H1 (cell line): ENCODE measurements around the gene RAB4B. TPM values are rescaled to one million over a fixed set of nuclear protein-coding genes. Genes with fewer than 3 reads are reported as not detected.

ENCODE experiments used
- CTCF ChIA-PET: fragments of 300-600 bp; sonication (Branson Sonifier 250); formaldehyde crosslinking; loops from one replicate; lab custom pipeline; 2021; ENCODE audit not compliant: partially characterized antibody; lab: Charles Lee
- POLR2A ChIA-PET: fragments of 300-600 bp; sonication (Branson Sonifier 250); formaldehyde crosslinking; loops from one replicate; lab custom pipeline; 2021; ENCODE audit warnings: inconsistent platforms; ENCODE audit not compliant: partially characterized antibody; lab: Charles Lee
- DNase-seq, 2 experiments: peaks; one replicate each; pipeline versions ENCODE4 v3.0.0 to v3.0.0-alpha.2; 2010 to 2022; ENCODE audit warnings: low spot score in 2 of 2, low read depth in 1 of 2, mixed read lengths in 1 of 2
- FAIRE-seq: peaks from 2 replicates; lab custom pipeline; 2011; peaks lifted over from hg19 to GRCh38; lab: Jason Lieb, UNC
- H2AFZ ChIP-seq: 2 replicates; pipeline ENCODE4 v1.8.1; 2012; ENCODE audit warnings: low read length, inconsistent platforms
- H2AK5ac ChIP-seq: 2 replicates; pipeline ENCODE4 v1.6.1; 2013; ENCODE audit warnings: low read depth, low read length
- H2BK120ac ChIP-seq: replicated peaks from 2 replicates; pipeline ENCODE3; 2013; ENCODE audit warnings: low read depth, low read length, inconsistent platforms
- H2BK12ac ChIP-seq: 2 replicates; pipeline ENCODE4 v1.6.1; 2013; ENCODE audit warnings: low read depth, low read length
- H2BK15ac ChIP-seq: 2 replicates; pipeline ENCODE4 v1.6.1; 2013; ENCODE audit warnings: low read length
- H2BK20ac ChIP-seq: 2 replicates; pipeline ENCODE4 v1.6.1; 2013; ENCODE audit warnings: low read length
- H2BK5ac ChIP-seq: 2 replicates; pipeline ENCODE4 v1.6.1; 2013; ENCODE audit warnings: low read depth, low read length
- H3K14ac ChIP-seq: 2 replicates; pipeline ENCODE4 v1.6.1; 2013; ENCODE audit warnings: inconsistent platforms; ENCODE audit not compliant: insufficient read length
- H3K18ac ChIP-seq: 2 replicates; pipeline ENCODE4 v1.6.1; 2013; ENCODE audit warnings: low read length; ENCODE audit errors: extremely low read depth
- H3K23ac ChIP-seq: 2 replicates; pipeline ENCODE4 v1.6.1; 2013; ENCODE audit warnings: inconsistent platforms; ENCODE audit not compliant: insufficient read length
- H3K23me2 ChIP-seq: 2 replicates; pipeline ENCODE4 v1.6.1; 2013; ENCODE audit warnings: low read depth, low read length
- H3K27ac ChIP-seq: 2 replicates; pipeline ENCODE4 v1.6.1; 2011; ENCODE audit warnings: low read depth, low read length, inconsistent platforms
- H3K27me3 ChIP-seq, 4 experiments: replicated peaks in 1 of 4; 1 replicate in 1 of 4; 2 replicates in 3 of 4; pipeline versions ENCODE4 v1.6.1 to v1.8.1; 2011 to 2013; ENCODE audit warnings: low read length in 3 of 4, mild to moderate bottlenecking in 3 of 4, inconsistent platforms in 2 of 4, mixed read lengths in 2 of 4, moderate library complexity in 1 of 4; ENCODE audit not compliant: control insufficient read depth in 3 of 4, insufficient read depth in 3 of 4; ENCODE audit errors: extremely low read depth in 1 of 4
- H3K36me3 ChIP-seq, 4 experiments: 2 replicates each; pipeline versions ENCODE4 v1.6.1 to v1.8.1; 2011 to 2013; ENCODE audit warnings: mild to moderate bottlenecking in 4 of 4, low read length in 3 of 4, moderate library complexity in 2 of 4, control low read depth in 1 of 4, inconsistent platforms in 1 of 4; ENCODE audit not compliant: insufficient read depth in 4 of 4, control insufficient read depth in 2 of 4
- H3K4ac ChIP-seq: replicated peaks from 2 replicates; pipeline ENCODE3; 2013; ENCODE audit warnings: low read length, low read depth, mixed read lengths, inconsistent platforms; ENCODE audit not compliant: insufficient read length
- H3K4me1 ChIP-seq, 4 experiments: replicated peaks in 1 of 4; 1 replicate in 1 of 4; 2 replicates in 3 of 4; pipeline versions ENCODE4 v1.6.1 to v1.8.1; 2011 to 2013; ENCODE audit warnings: low read length in 3 of 4, inconsistent platforms in 2 of 4, mixed read lengths in 1 of 4; ENCODE audit not compliant: insufficient read depth in 4 of 4, control insufficient read depth in 3 of 4
- H3K4me2 ChIP-seq, 2 experiments: 2 replicates each; pipeline versions ENCODE4 v1.6.1 to v1.8.1; 2011 to 2013; ENCODE audit warnings: low read depth in 2 of 2, low read length in 2 of 2, control low read depth in 1 of 2, inconsistent platforms in 1 of 2, mild to moderate bottlenecking in 1 of 2; ENCODE audit not compliant: insufficient read depth in 1 of 2
- H3K4me3 ChIP-seq, 4 experiments: fragments of 200-600, 300-600 bp in 1 of 4; sonication (generic), shearing (Covaris generic), sonication (Bioruptor Twin) in 1 of 4; 2 replicates each; pipeline versions ENCODE4 v1.5.1 to v1.8.1; 2011 to 2016; ENCODE audit warnings: low read length in 4 of 4, low read depth in 3 of 4, control low read depth in 2 of 4, inconsistent platforms in 2 of 4, mild to moderate bottlenecking in 2 of 4, mixed read lengths in 1 of 4, moderate library complexity in 1 of 4; ENCODE audit not compliant: insufficient read depth in 2 of 4; ENCODE audit errors: extremely low read depth in 1 of 4
- H3K56ac ChIP-seq: replicated peaks from 2 replicates; pipeline ENCODE3; 2013; ENCODE audit warnings: low read depth, mild to moderate bottlenecking, mixed read lengths, low read length, inconsistent platforms; ENCODE audit not compliant: insufficient read length
- H3K79me1 ChIP-seq: 2 replicates; pipeline ENCODE4 v1.6.1; 2013; ENCODE audit warnings: low read depth, low read length, control low read depth
- H3K79me2 ChIP-seq, 2 experiments: 2 replicates each; pipeline versions ENCODE4 v1.6.1 to v1.8.1; 2012 to 2013; ENCODE audit warnings: low read length in 2 of 2, mild to moderate bottlenecking in 2 of 2, inconsistent platforms in 1 of 2; ENCODE audit not compliant: insufficient read depth in 2 of 2, control insufficient read depth in 1 of 2
- H3K9ac ChIP-seq, 4 experiments: replicated peaks in 1 of 4; 1 replicate in 1 of 4; 2 replicates in 3 of 4; pipeline versions ENCODE4 v1.6.1 to v1.8.1; 2011 to 2013; ENCODE audit warnings: low read depth in 3 of 4, low read length in 3 of 4, control low read depth in 2 of 4, mild to moderate bottlenecking in 2 of 4, moderate library complexity in 2 of 4, inconsistent platforms in 1 of 4; ENCODE audit errors: extremely low read depth in 1 of 4
- H3K9me3 ChIP-seq, 2 experiments: 2 replicates each; pipeline versions ENCODE4 v1.6.1 to v1.8.1; 2012 to 2013; ENCODE audit warnings: mild to moderate bottlenecking in 2 of 2, moderate library complexity in 2 of 2, control low read depth in 1 of 2, inconsistent platforms in 1 of 2, low read depth in 1 of 2, low read length in 1 of 2, mixed read lengths in 1 of 2; ENCODE audit not compliant: insufficient read depth in 2 of 2
- H4K20me1 ChIP-seq, 2 experiments: replicated peaks in 1 of 2; 2 replicates each; pipeline versions ENCODE3 to v1.8.1; 2011 to 2013; ENCODE audit warnings: inconsistent platforms in 2 of 2, low read length in 2 of 2, mild to moderate bottlenecking in 1 of 2; ENCODE audit not compliant: insufficient read depth in 2 of 2, control insufficient read depth in 1 of 2
- H4K5ac ChIP-seq: 2 replicates; pipeline ENCODE4 v1.6.1; 2013; ENCODE audit warnings: low read length, low read depth, mixed read lengths, inconsistent platforms; ENCODE audit not compliant: insufficient read length
- H4K8ac ChIP-seq: 2 replicates; pipeline ENCODE4 v1.8.0; 2013; ENCODE audit warnings: mild to moderate bottlenecking, moderate library complexity, low read length, inconsistent platforms; ENCODE audit not compliant: insufficient read depth; ENCODE audit errors: extremely low read depth
- H4K91ac ChIP-seq: replicated peaks from 2 replicates; pipeline ENCODE3; 2013; ENCODE audit warnings: low read length, mixed read lengths, inconsistent platforms; ENCODE audit not compliant: insufficient read length
- BCL11A ChIP-seq, 2 experiments: IDR thresholded peaks; one replicate each; pipeline ENCODE4 v1.6.1; 2011; ENCODE audit warnings: low read depth in 2 of 2, low read length in 2 of 2, mild to moderate bottlenecking in 2 of 2
- CBX8 ChIP-seq: fragments of 300-800, 300-1000 bp; sonication (generic); IDR thresholded peaks from 2 replicates; pipeline ENCODE4 v1.7.1; 2016; ENCODE audit warnings: low read depth, low read length, borderline replicate concordance
- CHD2 ChIP-seq: IDR thresholded peaks from 2 replicates; pipeline ENCODE4 v1.6.1; 2012; ENCODE audit warnings: low read length, improper control_type of control experiment
- E2F6 ChIP-seq: IDR thresholded peaks from 2 replicates; pipeline ENCODE4 v1.6.1; 2012; ENCODE audit warnings: inconsistent platforms
- POU5F1 ChIP-seq: IDR thresholded peaks from 2 replicates; pipeline ENCODE4 v1.6.1; 2011; ENCODE audit warnings: low read depth, mild to moderate bottlenecking, low read length, moderate library complexity
- RNF2 ChIP-seq: fragments of 200-900, 300-1000 bp; sonication (generic); IDR thresholded peaks from 2 replicates; pipeline ENCODE4 v1.7.1; 2016; ENCODE audit warnings: borderline replicate concordance, low read depth, mild to moderate bottlenecking, antibody characterized with exemption, low read length; ENCODE audit not compliant: poor library complexity, severe bottlenecking; ENCODE audit errors: missing control alignments
- RXRA ChIP-seq: IDR thresholded peaks from 2 replicates; pipeline ENCODE4 v1.6.1; 2011; ENCODE audit warnings: low read depth, mild to moderate bottlenecking, low read length, moderate library complexity; ENCODE audit not compliant: insufficient read depth
- SIN3A ChIP-seq, 2 experiments: IDR thresholded peaks in 1 of 2; conservative IDR thresholded peaks in 1 of 2; 2 replicates each; pipeline ENCODE4 v1.6.1; 2011 to 2012; ENCODE audit warnings: low read length in 2 of 2, improper control_type of control experiment in 1 of 2, low read depth in 1 of 2, mild to moderate bottlenecking in 1 of 2
- SP1 ChIP-seq: IDR thresholded peaks from 2 replicates; pipeline ENCODE4 v1.6.1; 2011; ENCODE audit warnings: low read depth, low read length
- SUZ12 ChIP-seq: fragments of 200-600 bp; sonication (generic); IDR thresholded peaks from 2 replicates; pipeline ENCODE4 v1.6.1; 2012; ENCODE audit warnings: mild to moderate bottlenecking, inconsistent platforms, low read length, moderate library complexity, mixed read lengths
- TAF1 ChIP-seq: IDR thresholded peaks from 2 replicates; pipeline ENCODE4 v1.6.1; 2011; ENCODE audit warnings: mild to moderate bottlenecking, low read depth, low read length
- TCF12 ChIP-seq: IDR thresholded peaks from 2 replicates; pipeline ENCODE4 v1.6.1; 2011; ENCODE audit warnings: low read depth, mild to moderate bottlenecking, low read length
- WGBS, 2 experiments: shearing (Covaris generic) in 1 of 2; methylation state at CpG; one replicate each; pipeline versions ENCODE4 v1.1.6 to v1.1.7; 2013 to 2015; ENCODE audit warnings: low lambda C conversion rate in 2 of 2, mixed read lengths in 2 of 2, inconsistent platforms in 1 of 2, low coverage in 1 of 2, missing lambda C conversion rate in 1 of 2; ENCODE audit not compliant: insufficient replicate concordance in 2 of 2, insufficient coverage in 1 of 2, insufficient read length in 1 of 2; ENCODE audit errors: extremely low coverage in 1 of 2, missing lambda C conversion rate in 1 of 2; 5-methylcytosine and 5-hydroxymethylcytosine counted together
- polyA plus RNA-seq, 7 experiments: library from polyadenylated mRNA; depleted of rRNA in 3 of 7; stranded (reverse) in 5 of 7; unstranded in 2 of 7; fragments of >200 nt in 5 of 7; fragments of 200-250 nt in 2 of 7; gene quantifications; 1 replicate in 5 of 7; 2 replicates in 1 of 7; 4 replicates in 1 of 7; pipeline versions ENCODE4 v1.2.1 to v1.2.3, GENCODE V29; 2011 to 2013; ENCODE audit warnings: missing spikeins in 2 of 7, mixed read lengths in 2 of 7
- total RNA-seq: library from RNA; stranded (reverse); fragmentation: NEBNext Ultra II Directional; extraction: Animal tissue kit (Norgen Biotek cat#: 25700); gene quantifications from 2 replicates; pipeline ENCODE4 v1.2.1, GENCODE V29; 2021

RAB4B gene
- total and polyA plus RNA-seq, 2 of the 8 experiments (the other 6 are each of a cell fraction or from before 2014, with no cell fraction given): 15.9 to 28.6 TPM

GRCh38 chr19:40804783-40805242 lies 26.8 kb downstream of the RAB4B start:
- CTCF ChIA-PET: interaction anchor here (0.7 to 4.4 kb wide), 9 partner anchors 9 to 143 kb away, joined by 3 to 26 read pairs (median 4); partner anchors contain the start of genes COQ8B, ITPKC and RAB4B
- H4K8ac ChIP-seq: no peak overlapping the region
- no peak overlapping the region for H2BK15ac ChIP-seq
- 91% methylated on average over 7 of the region's 7 CpGs; no CpG with 5 or more reads in 1 of the 2 experiments for WGBS, 2 experiments
- H3K36me3 ChIP-seq: peaks cover 6 to 53% (median 19%) of the 10 kb centered on the region in 4 experiments; a peak in 7 of 8 replicates
- H4K20me1 ChIP-seq: peaks cover 50 to 72% of the 10 kb centered on the region in 2 experiments
- no peak overlapping the region for H4K5ac ChIP-seq
- peaks cover 14 to 75% of the 10 kb centered on the region in 2 experiments for H3K79me2 ChIP-seq
- H2BK12ac ChIP-seq: no peak overlapping the region
- H3K4me2 ChIP-seq: no peak overlapping the region; a peak in 1 of 4 replicates
- no peak overlapping the region for H3K18ac ChIP-seq
- H2BK120ac ChIP-seq: no peak overlapping the region
- FAIRE-seq (no peak), DNase-seq (no peak)
- H3K23ac ChIP-seq: no peak overlapping the region
- H2BK5ac ChIP-seq: 0 out of 2 replicates have a peak overlapping the region, but pooled peaks have one; percentile 35
- no peak overlapping the region for H3K4me3 ChIP-seq
- no peak overlapping the region for H3K56ac ChIP-seq
- peaks cover 37% of the 10 kb centered on the region for H3K79me1 ChIP-seq
- peaks cover 3% of the 10 kb centered on the region; the same call in 1 of the 2 replicates for H3K23me2 ChIP-seq
- H3K14ac ChIP-seq: no peak overlapping the region
- POLR2A ChIA-PET: interaction anchor here (0.7 to 15.7 kb wide), 10 partner anchors 9 to 335 kb away, joined by 3 to 241 read pairs (median 6); partner anchors contain the start of genes ACTMAP, COQ8B, ITPKC and MIA
- H3K9ac ChIP-seq: no peak overlapping the region
- H2AK5ac ChIP-seq: 0 out of 2 replicates have a peak overlapping the region, but pooled peaks have one; percentile 28
- peaks cover 3 to 65% (median 35%) of the 10 kb centered on the region in 4 experiments for H3K4me1 ChIP-seq
- no peaks in the 10 kb centered on the region for H3K27me3 ChIP-seq
- no peak overlapping the region for H2BK20ac ChIP-seq
- H3K27ac ChIP-seq: no peak overlapping the region
- no peak overlapping the region for H3K4ac ChIP-seq
- no peak overlapping the region for H4K91ac ChIP-seq
- H2AFZ ChIP-seq: no peak overlapping the region
- H3K9me3 ChIP-seq: no peaks in the 10 kb centered on the region
- TF ChIP-seq TCF12 (no peak), CBX8 (no peak), SUZ12 (no peak), CHD2 (no peak), E2F6 (no peak), BCL11A (IDR thresholded peaks at IDR 0.05; ENCODE audit: low read depth in 2 of 2, low read length in 2 of 2) (no peak), RXRA (no peak), TAF1 (no peak), RNF2 (no peak), SIN3A (conservative IDR thresholded peaks at IDR 0.05 in 1 of 2, IDR thresholded peaks at IDR 0.05 in 1 of 2; ENCODE audit: low read depth in 1 of 2, low read length in 2 of 2) (no peak), POU5F1 (no peak), SP1 (no peak)
